Measurements from ENCODE around the gene THSD4.

GRCh38 chr15:71294911-71295602 lies 179.8 kb downstream of the THSD4 start:
- TF ChIP-seq CTCF (IDR thresholded peaks at IDR 0.05) (no peak), POLR2A (IDR thresholded peaks at IDR 0.05) (no peak)
